ENCODE results near the gene SLC39A11. TPM values are rescaled to one million over a fixed set of nuclear protein-coding genes. Genes with fewer than 3 reads are reported as not detected.

SLC39A11 gene
- total and polyA plus RNA-seq, 2 of the 13 experiments (the other 11 are each of a cell fraction or from before 2014, with no cell fraction given), result 17.2 to 31.5 TPM

GRCh38 chr17:72972263-72972951 is 120.1 kb downstream of the SLC39A11 start (continued):
- TF ChIP-seq ATF4 (CRISPR knock-in tag; IDR thresholded peaks at IDR 0.05) (peak in 1 of 2 experiments; percentile 49; a peak in 2 of 4 replicates), ZNF746 (CRISPR knock-in tag; IDR thresholded peaks at IDR 0.05) (peak; percentile 74; the same call in 1 of the 2 replicates), YEATS4 (CRISPR knock-in tag; IDR thresholded peaks at IDR 0.05; ENCODE audit: borderline replicate concordance) (no peak), ZIK1 (CRISPR knock-in tag; IDR thresholded peaks at IDR 0.05; ENCODE audit: borderline replicate concordance, low read depth) (no peak), ZNF773 (CRISPR knock-in tag; IDR thresholded peaks at IDR 0.05; ENCODE audit: borderline replicate concordance) (no peak), ZNF710 (CRISPR knock-in tag; IDR thresholded peaks at IDR 0.05; ENCODE audit: borderline replicate concordance) (0 out of 2 replicates have a peak, but pooled peaks have one; percentile 19), HDAC6 (IDR thresholded peaks at IDR 0.05; ENCODE audit: low read depth, low read length) (no peak), SIX1 (CRISPR knock-in tag; IDR thresholded peaks at IDR 0.05; ENCODE audit: borderline replicate concordance) (peak; percentile 85), ZNF558 (CRISPR knock-in tag; IDR thresholded peaks at IDR 0.05; ENCODE audit: borderline replicate concordance) (no peak), MIER2 (CRISPR knock-in tag; IDR thresholded peaks at IDR 0.05) (no peak), U2AF2 (IDR thresholded peaks at IDR 0.05; ENCODE audit: low read depth, low read length) (no peak), ATF6 (CRISPR knock-in tag; conservative IDR thresholded peaks at IDR 0.05) (no peak), ZNF75D (CRISPR knock-in tag; IDR thresholded peaks at IDR 0.05; ENCODE audit: borderline replicate concordance) (no peak), ZNF382 (CRISPR knock-in tag; IDR thresholded peaks at IDR 0.05; ENCODE audit: borderline replicate concordance) (no peak), TIGD3 (CRISPR knock-in tag; IDR thresholded peaks at IDR 0.05; ENCODE audit: borderline replicate concordance) (no peak), ZNF776 (CRISPR knock-in tag; IDR thresholded peaks at IDR 0.05) (no peak), REPIN1 (CRISPR knock-in tag; IDR thresholded peaks at IDR 0.05; ENCODE audit: borderline replicate concordance, low read depth) (0 out of 2 replicates have a peak, but pooled peaks have one; percentile 61), ZNF30 (CRISPR knock-in tag; IDR thresholded peaks at IDR 0.05) (no peak), HNRNPLL (IDR thresholded peaks at IDR 0.05; ENCODE audit: low read depth, low read length, poor library complexity, severe bottlenecking) (no peak), NCOR1 (IDR thresholded peaks at IDR 0.05; ENCODE audit: borderline replicate concordance, low read length) (0 out of 2 replicates have a peak, but pooled peaks have one; percentile 67), ZNF234 (CRISPR knock-in tag; conservative IDR thresholded peaks at IDR 0.05) (no peak), ZNF7 (CRISPR knock-in tag; IDR thresholded peaks at IDR 0.05) (no peak), ZNF598 (CRISPR knock-in tag; IDR thresholded peaks at IDR 0.05; ENCODE audit: borderline replicate concordance) (no peak), HHEX (CRISPR knock-in tag; IDR thresholded peaks at IDR 0.05) (peak; percentile 100)

Data from HepG2 (cell line).